Measurements from ENCODE around the gene KMT2E.

DNA sequence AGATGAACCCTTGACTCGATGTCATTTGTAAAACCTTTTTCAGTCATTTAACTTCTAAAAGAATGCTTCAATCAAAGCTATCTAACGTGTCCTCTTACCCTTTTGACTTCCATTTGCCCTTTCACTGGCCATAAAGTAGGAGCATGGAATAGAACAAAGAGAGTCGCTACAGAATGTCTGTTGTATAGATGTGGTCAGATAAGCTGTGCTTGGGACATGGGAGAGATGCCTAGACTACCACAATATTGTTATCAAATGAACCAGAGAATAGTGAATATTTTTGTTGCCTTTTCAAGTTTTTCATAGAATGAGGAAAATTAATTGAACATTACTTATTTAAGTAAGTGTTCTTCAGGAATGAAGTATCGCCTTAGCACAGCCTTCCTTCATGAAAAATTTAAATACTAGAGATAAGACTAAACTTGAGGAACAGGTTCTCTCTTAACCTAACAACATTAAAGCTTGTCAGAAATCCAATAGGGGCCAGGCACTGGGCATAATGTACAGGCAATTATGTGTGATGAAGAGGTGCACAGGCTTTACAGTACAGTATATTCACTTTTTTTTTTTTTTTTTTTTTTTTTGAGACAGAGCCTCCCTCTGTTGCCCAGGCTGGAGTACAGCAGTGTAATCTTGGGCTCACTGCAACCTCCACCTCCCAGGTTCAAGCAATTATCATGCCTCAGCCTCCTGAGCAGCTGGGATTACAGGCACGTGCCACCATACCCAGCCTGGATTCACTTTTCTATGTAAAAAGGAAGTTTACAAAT is 7.5 kb upstream of the KMT2E start:
- TF ChIP-seq, protein P1, sequence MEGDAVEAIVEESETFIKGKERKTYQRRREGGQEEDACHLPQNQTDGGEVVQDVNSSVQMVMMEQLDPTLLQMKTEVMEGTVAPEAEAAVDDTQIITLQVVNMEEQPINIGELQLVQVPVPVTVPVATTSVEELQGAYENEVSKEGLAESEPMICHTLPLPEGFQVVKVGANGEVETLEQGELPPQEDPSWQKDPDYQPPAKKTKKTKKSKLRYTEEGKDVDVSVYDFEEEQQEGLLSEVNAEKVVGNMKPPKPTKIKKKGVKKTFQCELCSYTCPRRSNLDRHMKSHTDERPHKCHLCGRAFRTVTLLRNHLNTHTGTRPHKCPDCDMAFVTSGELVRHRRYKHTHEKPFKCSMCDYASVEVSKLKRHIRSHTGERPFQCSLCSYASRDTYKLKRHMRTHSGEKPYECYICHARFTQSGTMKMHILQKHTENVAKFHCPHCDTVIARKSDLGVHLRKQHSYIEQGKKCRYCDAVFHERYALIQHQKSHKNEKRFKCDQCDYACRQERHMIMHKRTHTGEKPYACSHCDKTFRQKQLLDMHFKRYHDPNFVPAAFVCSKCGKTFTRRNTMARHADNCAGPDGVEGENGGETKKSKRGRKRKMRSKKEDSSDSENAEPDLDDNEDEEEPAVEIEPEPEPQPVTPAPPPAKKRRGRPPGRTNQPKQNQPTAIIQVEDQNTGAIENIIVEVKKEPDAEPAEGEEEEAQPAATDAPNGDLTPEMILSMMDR (IDR thresholded peaks at IDR 0.05; ENCODE audit: borderline replicate concordance, extremely low read depth, low read length, poor library complexity, severe bottlenecking) = peak; percentile 7
- no peak for TF ChIP-seq EZH2 (IDR thresholded peaks at IDR 0.05; ENCODE audit: borderline replicate concordance, low read depth, low read length, severe bottlenecking)
